D341Med (cell line): ENCODE results near the gene UBE2H.
"Not testable (repeated sequence)": the region's sequence is repeated elsewhere in the genome, so short reads cannot be mapped to it uniquely, and the experiment has no call there.

Source experiments
- DNase-seq: peaks from one replicate; pipeline ENCODE4 v3.0.0; 2012; ENCODE audit warnings: low spot score

The UBE2H gene

GRCh38 chr7:129907122-129907736 lies 45.5 kb downstream of the UBE2H start:
- DNase-seq, result no peak

- no peak for DNase-seq
Observed at GRCh38 chr7:129906700-129907099, 46.1 kb downstream of the UBE2H start.

GRCh38 chr7:129903935-129904334 lies 48.8 kb downstream of the UBE2H start:
- DNase-seq, result no peak

- DNase-seq, result peak; percentile 36
Observed at GRCh38 chr7:129902788-129903422, 49.9 kb downstream of the UBE2H start.

GRCh38 chr7:129898502-129899160 lies 54.1 kb downstream of the UBE2H start:
- no peak for DNase-seq

GRCh38 chr7:129898007-129898406 lies 54.8 kb downstream of the UBE2H start:
- no peak for DNase-seq

- DNase-seq, result no peak
Observed at GRCh38 chr7:129896568-129897382, 56.0 kb downstream of the UBE2H start.

GRCh38 chr7:129894184-129894583 lies 58.6 kb downstream of the UBE2H start:
- not testable (repeated sequence) for DNase-seq

GRCh38 chr7:129890090-129890489 lies 62.7 kb downstream of the UBE2H start:
- no peak for DNase-seq

GRCh38 chr7:129889133-129889844 lies 63.5 kb downstream of the UBE2H start:
- no peak for DNase-seq

GRCh38 chr7:129887865-129888264 lies 64.9 kb downstream of the UBE2H start:
- DNase-seq, result no peak

GRCh38 chr7:129886818-129887186 lies 66.0 kb downstream of the UBE2H start:
- no peak for DNase-seq

GRCh38 chr7:129886167-129886817 lies 66.5 kb downstream of the UBE2H start:
- DNase-seq, result no peak

- DNase-seq, result no peak
Observed at GRCh38 chr7:129884495-129884894, 68.3 kb downstream of the UBE2H start.

- DNase-seq, result no peak
Observed at GRCh38 chr7:129883151-129883550, 69.6 kb downstream of the UBE2H start.

- DNase-seq, result no peak
Observed at GRCh38 chr7:129882531-129882930, 70.2 kb downstream of the UBE2H start.

- no peak for DNase-seq
Observed at GRCh38 chr7:129877146-129877792, 75.5 kb downstream of the UBE2H start.

- no peak for DNase-seq
Observed at GRCh38 chr7:129875745-129876411, 76.9 kb downstream of the UBE2H start.

GRCh38 chr7:129875160-129875559 lies 77.6 kb downstream of the UBE2H start:
- DNase-seq, result no peak

- no peak for DNase-seq
Observed at GRCh38 chr7:129874722-129875121, 78.0 kb downstream of the UBE2H start.
